CD4-positive, alpha-beta T cell treated with Interleukin-15 for 1 hour (primary cell): ENCODE results near the gene PPIE.

ENCODE experiments used
- DNase-seq: peaks from one replicate; pipeline ENCODE4 v3.0.0-alpha.2; 2020

The PPIE gene

GRCh38 chr1:39721664-39722063, 17.0 kb upstream of the PPIE start:
- DNase-seq, result no peak

GRCh38 chr1:39722495-39722894, 16.2 kb upstream of the PPIE start:
- DNase-seq, result no peak

GRCh38 chr1:39726600-39726999, 12.1 kb upstream of the PPIE start:
- no peak for DNase-seq

GRCh38 chr1:39727221-39727931, 11.3 kb upstream of the PPIE start:
- DNase-seq, result no peak

- no peak for DNase-seq
These were observed 10.8 kb upstream of the PPIE start for GRCh38 chr1:39727932-39728317.

GRCh38 chr1:39729030-39729429, 9.7 kb upstream of the PPIE start:
- no peak for DNase-seq

GRCh38 chr1:39729842-39730241, 8.8 kb upstream of the PPIE start:
- DNase-seq, result no peak

GRCh38 chr1:39732730-39733129, 6.0 kb upstream of the PPIE start:
- DNase-seq, result no peak

GRCh38 chr1:39733161-39733560, 5.5 kb upstream of the PPIE start:
- DNase-seq, result no peak

GRCh38 chr1:39735731-39736130, 3.0 kb upstream of the PPIE start:
- DNase-seq, result no peak

GRCh38 chr1:39737546-39738169, 1.0 kb upstream of the PPIE start:
- DNase-seq, result no peak

GRCh38 chr1:39745016-39745670, 6.5 kb downstream of the PPIE start:
- DNase-seq, result no peak

GRCh38 chr1:39751595-39751994, 12.9 kb downstream of the PPIE start:
- DNase-seq, result no peak

- no peak for DNase-seq
These were observed 14.0 kb downstream of the PPIE start for GRCh38 chr1:39752703-39753102.

- DNase-seq, result no peak
These were observed 14.7 kb downstream of the PPIE start for GRCh38 chr1:39753132-39754025.

GRCh38 chr1:39754026-39754570, 15.4 kb downstream of the PPIE start:
- DNase-seq, result no peak

- no peak for DNase-seq
These were observed 16.3 kb downstream of the PPIE start for GRCh38 chr1:39754906-39755504.

- no peak for DNase-seq
These were observed 17.4 kb downstream of the PPIE start for GRCh38 chr1:39755965-39756659.

- no peak for DNase-seq
These were observed 18.8 kb downstream of the PPIE start for GRCh38 chr1:39757501-39757900.

GRCh38 chr1:39758556-39759435, 20.1 kb downstream of the PPIE start:
- DNase-seq, result no peak

GRCh38 chr1:39759436-39759726, 20.7 kb downstream of the PPIE start:
- DNase-seq, result no peak
